ENCODE results near the gene FOSL2. TPM values are rescaled to one million over a fixed set of nuclear protein-coding genes. Genes with fewer than 3 reads are reported as not detected.

The FOSL2 gene
- total RNA-seq, 1 donor from 2014 or later = 80.6 TPM

GRCh38 chr2:28449126-28449487 lies 56.4 kb downstream of the FOSL2 start:
- H3K4me1 Mint-ChIP-seq = peaks cover 66% of the 10 kb centered on the region
- no peaks in the 10 kb centered on the region for H3K36me3 Mint-ChIP-seq (ENCODE audit: low read depth)
- intact Hi-C loops (cut with micrococcal nuclease) = loop anchor here (2.0 to 5.0 kb wide), 4 partner anchors 172 to 558 kb away; partner anchors contain the start of genes BABAM2 and RBKS
- H3K4me3 Mint-ChIP-seq = peak overlapping the region; percentile 78
- H3K27ac Mint-ChIP-seq = peak overlapping the region; percentile 96
- H3K9me3 Mint-ChIP-seq = peaks cover 2% of the 10 kb centered on the region
- no peak for DNase-seq
- H3K27me3 Mint-ChIP-seq = no peaks in the 10 kb centered on the region

GRCh38 chr2:28449488-28450395 lies 57.1 kb downstream of the FOSL2 start:
- no peaks in the 10 kb centered on the region for H3K36me3 Mint-ChIP-seq (ENCODE audit: low read depth)
- peak overlapping the region; percentile 78 for H3K4me3 Mint-ChIP-seq
- peaks cover 64% of the 10 kb centered on the region for H3K4me1 Mint-ChIP-seq
- H3K27ac Mint-ChIP-seq = peak overlapping the region; percentile 96
- H3K27me3 Mint-ChIP-seq = no peaks in the 10 kb centered on the region
- intact Hi-C loops (cut with micrococcal nuclease) = loop anchor here (2.0 to 10.0 kb wide), 6 partner anchors 172 to 677 kb away; partner anchors contain the start of genes BABAM2, MRPL33 and RBKS
- DNase-seq = peak; percentile 86
- peaks cover 2% of the 10 kb centered on the region for H3K9me3 Mint-ChIP-seq

- H3K36me3 Mint-ChIP-seq (ENCODE audit: low read depth) = no peaks in the 10 kb centered on the region
- H3K27me3 Mint-ChIP-seq = no peaks in the 10 kb centered on the region
- peak overlapping the region; percentile 42 for H3K27ac Mint-ChIP-seq
- no peak overlapping the region for H3K4me3 Mint-ChIP-seq
- H3K9me3 Mint-ChIP-seq = peaks cover 2% of the 10 kb centered on the region
- no peak for DNase-seq
- peaks cover 52% of the 10 kb centered on the region for H3K4me1 Mint-ChIP-seq
- intact Hi-C loops (cut with micrococcal nuclease) = loop anchor here (5.0 to 10.0 kb wide), 2 partner anchors 296 to 679 kb away; partner anchors contain the start of gene MRPL33
These were observed 58.4 kb downstream of the FOSL2 start for GRCh38 chr2:28450901-28451565.

- H3K9me3 Mint-ChIP-seq = peaks cover 2% of the 10 kb centered on the region
- no peaks in the 10 kb centered on the region for H3K36me3 Mint-ChIP-seq (ENCODE audit: low read depth)
- H3K4me1 Mint-ChIP-seq = peaks cover 48% of the 10 kb centered on the region
- no peaks in the 10 kb centered on the region for H3K27me3 Mint-ChIP-seq
- no peak overlapping the region for H3K4me3 Mint-ChIP-seq
- H3K27ac Mint-ChIP-seq = no peak overlapping the region
- intact Hi-C loops (cut with micrococcal nuclease) = loop anchor here (1.0 to 10.0 kb wide), 5 partner anchors 57 to 749 kb away; partner anchors contain the start of gene MRPL33
- no peak for DNase-seq
These were observed 59.3 kb downstream of the FOSL2 start for GRCh38 chr2:28451793-28452533.

- peak; percentile 94 for DNase-seq
- intact Hi-C loops (cut with micrococcal nuclease) = loop anchor here (1.0 to 10.0 kb wide), 5 partner anchors 57 to 749 kb away; partner anchors contain the start of gene MRPL33
- no peaks in the 10 kb centered on the region for H3K9me3 Mint-ChIP-seq
- H3K36me3 Mint-ChIP-seq (ENCODE audit: low read depth) = no peaks in the 10 kb centered on the region
- peaks cover 42% of the 10 kb centered on the region for H3K4me1 Mint-ChIP-seq
- no peak overlapping the region for H3K4me3 Mint-ChIP-seq
- no peaks in the 10 kb centered on the region for H3K27me3 Mint-ChIP-seq
- H3K27ac Mint-ChIP-seq = peak overlapping the region; percentile 40
These were observed 60.0 kb downstream of the FOSL2 start for GRCh38 chr2:28452534-28453081.

- Mint-ChIP-seq H3K36me3 (ENCODE audit: low read depth) (no peaks in the 10 kb centered on the region), H3K4me1 (peaks cover 34% of the 10 kb centered on the region), H3K27me3 (no peaks in the 10 kb centered on the region), H3K4me3 (no peak overlapping the region), H3K27ac (peak overlapping the region; percentile 21), H3K9me3 (no peaks in the 10 kb centered on the region)
- DNase-seq = no peak
- intact Hi-C loops (cut with micrococcal nuclease) = loop anchor here (5.0 to 10.0 kb wide), 2 partner anchors 299 to 681 kb away; partner anchors contain the start of gene MRPL33
These were observed 60.7 kb downstream of the FOSL2 start for GRCh38 chr2:28453396-28453795.

GRCh38 chr2:28454016-28454930 lies 61.6 kb downstream of the FOSL2 start:
- peaks cover 29% of the 10 kb centered on the region for H3K4me1 Mint-ChIP-seq

GRCh38 chr2:28457237-28457636 lies 64.6 kb downstream of the FOSL2 start:
- peaks cover 8% of the 10 kb centered on the region for H3K27me3 Mint-ChIP-seq
- H3K27ac Mint-ChIP-seq = no peak overlapping the region
- no peak overlapping the region for H3K4me3 Mint-ChIP-seq
- no peak for DNase-seq
- H3K4me1 Mint-ChIP-seq = peaks cover 14% of the 10 kb centered on the region
- peaks cover 8% of the 10 kb centered on the region for H3K9me3 Mint-ChIP-seq
- intact Hi-C loops (cut with micrococcal nuclease) = loop anchor here (10.0 kb wide), 1 partner anchor 302 kb away; no protein-coding TSS in a partner anchor
- H3K36me3 Mint-ChIP-seq (ENCODE audit: low read depth) = no peaks in the 10 kb centered on the region

More at GRCh38 chr2:28454016-28454930, 61.6 kb downstream of the FOSL2 start:
- Mint-ChIP-seq H3K27ac (no peak overlapping the region), H3K4me3 (no peak overlapping the region), H3K9me3 (no peaks in the 10 kb centered on the region), H3K36me3 (ENCODE audit: low read depth) (no peaks in the 10 kb centered on the region), H3K27me3 (no peaks in the 10 kb centered on the region)
- DNase-seq = no peak
- intact Hi-C loops (cut with micrococcal nuclease) = loop anchor here (5.0 to 10.0 kb wide), 2 partner anchors 299 to 682 kb away; partner anchors contain the start of gene MRPL33

- H3K36me3 Mint-ChIP-seq (ENCODE audit: low read depth) = peaks cover 2% of the 10 kb centered on the region
- intact Hi-C loops (cut with micrococcal nuclease) = no loop called here
- H3K4me3 Mint-ChIP-seq = no peak overlapping the region
- no peak overlapping the region for H3K27ac Mint-ChIP-seq
- no peak for DNase-seq
- peaks cover 24% of the 10 kb centered on the region for H3K4me1 Mint-ChIP-seq
- peaks cover 12% of the 10 kb centered on the region for H3K27me3 Mint-ChIP-seq
- H3K9me3 Mint-ChIP-seq = peaks cover 22% of the 10 kb centered on the region
These were observed 68.4 kb downstream of the FOSL2 start for GRCh38 chr2:28461056-28461455.

GRCh38 chr2:28462122-28462521 lies 69.5 kb downstream of the FOSL2 start:
- Mint-ChIP-seq H3K4me1 (peaks cover 31% of the 10 kb centered on the region), H3K27me3 (peaks cover 12% of the 10 kb centered on the region), H3K27ac (no peak overlapping the region), H3K4me3 (no peak overlapping the region), H3K9me3 (peaks cover 22% of the 10 kb centered on the region), H3K36me3 (ENCODE audit: low read depth) (peaks cover 2% of the 10 kb centered on the region)
- no peak for DNase-seq
- intact Hi-C loops (cut with micrococcal nuclease) = no loop called here

- Mint-ChIP-seq H3K27me3 (peaks cover 12% of the 10 kb centered on the region), H3K4me1 (peaks cover 31% of the 10 kb centered on the region), H3K9me3 (peaks cover 22% of the 10 kb centered on the region), H3K4me3 (no peak overlapping the region), H3K36me3 (ENCODE audit: low read depth) (peaks cover 2% of the 10 kb centered on the region), H3K27ac (no peak overlapping the region)
- no peak for DNase-seq
- intact Hi-C loops (cut with micrococcal nuclease) = no loop called here
These were observed 70.7 kb downstream of the FOSL2 start for GRCh38 chr2:28463211-28463816.

- Mint-ChIP-seq H3K4me3 (no peak overlapping the region), H3K27ac (no peak overlapping the region), H3K36me3 (ENCODE audit: low read depth) (peaks cover 2% of the 10 kb centered on the region), H3K4me1 (peaks cover 31% of the 10 kb centered on the region), H3K27me3 (peaks cover 12% of the 10 kb centered on the region), H3K9me3 (peaks cover 22% of the 10 kb centered on the region)
- DNase-seq = no peak
- intact Hi-C loops (cut with micrococcal nuclease) = no loop called here
These were observed 71.2 kb downstream of the FOSL2 start for GRCh38 chr2:28463893-28464292.
